ENCODE data around the gene EPB41L2. TPM values are rescaled to one million over a fixed set of nuclear protein-coding genes. Genes with fewer than 3 reads are reported as not detected.

Gene EPB41L2
- total RNA-seq, 1 donor from 2014 or later: 3.2 TPM

DNA sequence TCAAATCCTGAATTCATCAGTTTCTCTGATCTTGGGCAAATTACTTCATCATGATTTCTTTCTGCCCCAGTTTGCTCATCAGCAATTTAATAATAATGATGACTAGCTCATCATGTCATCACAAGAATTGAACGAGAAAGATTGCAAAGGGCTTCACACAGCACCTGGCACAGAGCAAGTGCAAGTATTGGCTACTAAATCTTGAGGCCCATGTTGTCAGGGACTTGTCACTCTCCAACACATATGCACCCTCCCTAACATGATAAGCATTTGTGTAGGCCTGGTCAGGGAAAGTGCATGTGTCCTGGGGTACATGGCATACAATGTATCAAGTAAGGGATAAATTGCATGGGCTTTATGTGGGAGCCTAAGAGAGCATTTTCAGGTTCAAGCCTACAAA lies 229.5 kb downstream of the EPB41L2 start:
- TF ChIP-seq, protein P1, sequence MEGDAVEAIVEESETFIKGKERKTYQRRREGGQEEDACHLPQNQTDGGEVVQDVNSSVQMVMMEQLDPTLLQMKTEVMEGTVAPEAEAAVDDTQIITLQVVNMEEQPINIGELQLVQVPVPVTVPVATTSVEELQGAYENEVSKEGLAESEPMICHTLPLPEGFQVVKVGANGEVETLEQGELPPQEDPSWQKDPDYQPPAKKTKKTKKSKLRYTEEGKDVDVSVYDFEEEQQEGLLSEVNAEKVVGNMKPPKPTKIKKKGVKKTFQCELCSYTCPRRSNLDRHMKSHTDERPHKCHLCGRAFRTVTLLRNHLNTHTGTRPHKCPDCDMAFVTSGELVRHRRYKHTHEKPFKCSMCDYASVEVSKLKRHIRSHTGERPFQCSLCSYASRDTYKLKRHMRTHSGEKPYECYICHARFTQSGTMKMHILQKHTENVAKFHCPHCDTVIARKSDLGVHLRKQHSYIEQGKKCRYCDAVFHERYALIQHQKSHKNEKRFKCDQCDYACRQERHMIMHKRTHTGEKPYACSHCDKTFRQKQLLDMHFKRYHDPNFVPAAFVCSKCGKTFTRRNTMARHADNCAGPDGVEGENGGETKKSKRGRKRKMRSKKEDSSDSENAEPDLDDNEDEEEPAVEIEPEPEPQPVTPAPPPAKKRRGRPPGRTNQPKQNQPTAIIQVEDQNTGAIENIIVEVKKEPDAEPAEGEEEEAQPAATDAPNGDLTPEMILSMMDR (IDR thresholded peaks at IDR 0.05; ENCODE audit: insufficient read depth, low read length, severe bottlenecking): no peak
- H3K4me3 ChIP-seq (ENCODE audit: low read depth, low read length): no peak overlapping the region
- FAIRE-seq: no peak
- DNase-seq (ENCODE audit: low read depth): no peak
- H3K27me3 ChIP-seq (ENCODE audit: control insufficient read depth, insufficient read depth, low read length): no peaks in the 10 kb centered on the region
- no peaks in the 10 kb centered on the region for H3K36me3 ChIP-seq (ENCODE audit: control insufficient read depth, insufficient read depth, low read length)

DNA sequence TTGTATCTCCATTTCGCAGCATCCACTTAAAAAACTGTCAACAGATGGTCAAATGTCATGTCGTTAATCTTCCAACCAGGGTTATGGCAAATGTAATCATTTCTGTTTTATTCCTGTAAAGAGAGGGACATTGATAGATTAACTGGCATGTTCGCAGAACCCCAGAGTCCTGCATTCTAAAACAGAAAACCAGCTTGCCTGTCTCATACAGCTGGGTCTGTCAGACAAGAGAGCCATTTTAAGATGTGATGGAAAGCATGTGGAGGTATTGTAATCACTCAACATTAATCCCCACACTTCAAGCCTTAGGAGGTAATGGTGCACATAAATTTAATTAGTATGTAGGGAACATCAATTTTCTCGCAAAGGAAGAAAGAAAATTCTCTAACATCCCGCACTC lies 231.4 kb downstream of the EPB41L2 start:
- no peaks in the 10 kb centered on the region for H3K36me3 ChIP-seq (ENCODE audit: control insufficient read depth, insufficient read depth, low read length)
- DNase-seq (ENCODE audit: low read depth) (no peak), FAIRE-seq (no peak)
- H3K4me3 ChIP-seq (ENCODE audit: low read depth, low read length): no peak overlapping the region
- TF ChIP-seq, protein P1 (IDR thresholded peaks at IDR 0.05; ENCODE audit: insufficient read depth, low read length, severe bottlenecking): no peak
- H3K27me3 ChIP-seq (ENCODE audit: control insufficient read depth, insufficient read depth, low read length): no peaks in the 10 kb centered on the region

DNA sequence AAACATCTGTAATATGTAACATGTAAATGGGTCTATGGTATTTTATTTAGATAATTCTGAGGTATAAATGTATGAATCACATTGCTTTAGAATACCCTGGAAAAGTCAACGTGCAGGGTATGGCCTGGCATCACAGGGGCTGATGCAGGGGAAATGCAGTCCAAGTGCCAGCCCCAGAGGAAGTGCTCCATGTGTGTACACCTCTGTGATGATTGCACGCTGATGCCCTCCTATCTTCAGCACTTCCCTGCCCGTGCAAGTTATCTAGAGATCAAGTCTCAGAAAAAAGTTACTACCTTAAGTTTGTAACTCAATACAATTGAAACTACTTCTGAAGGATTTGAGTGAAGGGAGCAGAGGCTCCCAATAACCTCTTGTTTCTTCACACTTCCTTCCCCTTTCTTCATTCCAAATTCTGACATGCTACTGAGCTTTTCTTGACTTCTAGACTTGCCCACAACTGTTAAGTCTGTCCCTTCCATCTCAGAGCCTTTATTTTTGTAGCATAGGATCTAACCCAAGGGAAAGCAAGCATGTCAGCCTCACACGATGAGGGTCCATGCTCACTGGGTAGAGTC lies 233.6 kb downstream of the EPB41L2 start:
- no peaks in the 10 kb centered on the region for H3K27me3 ChIP-seq (ENCODE audit: control insufficient read depth, insufficient read depth, low read length)
- FAIRE-seq (no peak), DNase-seq (ENCODE audit: low read depth) (no peak)
- no peak overlapping the region for H3K4me3 ChIP-seq (ENCODE audit: low read depth, low read length)
- TF ChIP-seq, protein P1 (IDR thresholded peaks at IDR 0.05; ENCODE audit: insufficient read depth, low read length, severe bottlenecking): no peak
- H3K36me3 ChIP-seq (ENCODE audit: control insufficient read depth, insufficient read depth, low read length): no peaks in the 10 kb centered on the region

DNA sequence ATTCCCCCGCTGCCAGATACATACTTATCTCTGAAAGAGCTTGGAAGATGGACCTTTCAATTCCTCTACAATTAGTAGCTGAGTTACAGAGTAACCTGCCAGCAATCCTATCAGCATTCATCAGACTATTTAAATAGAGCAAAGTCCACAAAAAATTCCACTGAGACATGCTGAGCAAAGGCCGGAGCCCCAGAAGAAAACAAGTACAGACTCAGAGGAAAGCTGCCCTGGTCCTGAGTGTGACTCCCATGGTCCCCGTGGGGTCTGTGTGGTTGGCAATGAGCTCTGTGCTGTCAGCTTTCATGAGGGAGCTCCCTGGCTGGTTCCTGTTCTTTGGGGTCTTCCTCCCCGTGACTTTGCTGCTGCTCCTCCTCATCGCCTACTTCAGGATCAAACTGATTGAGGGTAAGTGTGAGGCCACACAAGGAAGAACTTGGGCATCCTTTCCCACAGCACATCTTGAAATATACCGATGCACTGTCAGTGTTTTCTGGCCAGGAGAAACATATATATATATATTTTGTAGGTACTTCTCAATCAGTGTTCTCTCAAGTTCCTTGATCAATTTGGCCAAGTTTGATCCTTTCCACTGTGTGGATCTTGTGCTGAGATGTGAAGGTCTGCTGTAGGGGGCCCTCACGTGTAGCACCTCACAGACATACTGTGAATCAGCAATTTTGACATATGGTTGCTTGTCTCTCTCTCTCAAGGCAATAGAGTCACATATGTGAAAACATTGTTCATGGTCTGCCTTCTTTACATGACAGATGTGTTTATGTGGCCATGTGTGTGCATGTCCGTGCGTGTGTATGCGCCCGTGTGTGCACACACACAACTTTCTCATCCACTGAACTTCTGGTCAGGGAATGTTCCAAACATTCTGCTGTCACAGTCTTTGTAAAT lies 235.5 kb downstream of the EPB41L2 start, which contains the start of gene SMLR1:
TSS of gene SMLR1 (plus strand) at position 160 of the 903 bp plus-strand sequence. CDS start at position 168, 8 bp downstream.
- TF ChIP-seq, protein P1 (IDR thresholded peaks at IDR 0.05; ENCODE audit: insufficient read depth, low read length, severe bottlenecking): no peak
- peak; percentile 50 for FAIRE-seq
- H3K27me3 ChIP-seq (ENCODE audit: control insufficient read depth, insufficient read depth, low read length): no peaks in the 10 kb centered on the region
- H3K4me3 ChIP-seq (ENCODE audit: low read depth, low read length): no peak within 1 kb of the TSS
- DNase-seq (ENCODE audit: low read depth): no peak
- no peaks in the 10 kb centered on the region for H3K36me3 ChIP-seq (ENCODE audit: control insufficient read depth, insufficient read depth, low read length)

DNA sequence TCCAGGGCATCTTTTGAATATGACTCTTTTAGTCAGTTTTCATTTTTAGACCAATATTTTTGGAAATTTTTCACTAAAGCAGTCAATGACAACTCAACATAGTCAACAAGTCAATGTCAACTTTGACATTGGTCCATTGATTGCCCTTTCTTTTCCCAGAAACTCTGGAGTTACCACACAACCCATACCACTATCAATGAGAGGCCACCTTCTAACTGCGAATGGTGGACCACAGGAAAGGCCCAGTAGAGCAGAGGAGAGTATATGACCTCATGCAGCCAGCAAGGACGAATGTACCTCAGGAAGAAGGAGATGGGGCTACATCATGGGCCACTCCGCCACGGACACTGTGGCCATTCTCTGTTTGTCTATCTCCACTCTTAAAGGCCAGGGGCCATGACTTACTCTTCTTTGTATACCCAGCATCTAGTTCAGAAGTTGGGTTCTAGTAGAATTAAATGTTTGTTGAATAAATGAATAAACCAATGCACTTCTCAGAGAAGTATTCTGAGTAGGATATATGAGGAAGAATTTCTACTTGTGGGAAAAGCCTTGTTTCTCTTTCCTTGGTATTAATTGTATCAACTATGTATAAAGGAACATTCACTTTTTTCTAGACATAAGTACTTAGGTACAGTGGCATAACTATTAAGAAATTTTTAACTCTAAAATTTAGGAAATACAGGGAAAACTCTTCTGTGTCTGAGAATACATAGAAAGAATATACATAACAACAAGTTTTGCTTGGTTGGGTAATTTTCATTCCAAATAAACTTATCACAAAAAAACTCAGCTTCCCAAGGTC lies 236.4 kb downstream of the EPB41L2 start:
- DNase-seq (ENCODE audit: low read depth): no peak
- H3K36me3 ChIP-seq (ENCODE audit: control insufficient read depth, insufficient read depth, low read length): no peaks in the 10 kb centered on the region
- no peaks in the 10 kb centered on the region for H3K27me3 ChIP-seq (ENCODE audit: control insufficient read depth, insufficient read depth, low read length)
- no peak for FAIRE-seq
- TF ChIP-seq, protein P1 (IDR thresholded peaks at IDR 0.05; ENCODE audit: insufficient read depth, low read length, severe bottlenecking): no peak
- H3K4me3 ChIP-seq (ENCODE audit: low read depth, low read length): no peak overlapping the region

Data from bronchial epithelial cell (primary cell).